ENCODE results near the gene CPEB4. TPM values are rescaled to one million over a fixed set of nuclear protein-coding genes. Genes with fewer than 3 reads are reported as not detected.

CPEB4 gene
- total RNA-seq, 1 experiment from 2014 or later = 27.7 TPM

GRCh38 chr5:174010365-174010764, 122.2 kb downstream of the CPEB4 start:
- Histone ChIP-seq H3K36me3 (ENCODE audit: control insufficient read depth, insufficient read depth, low read length) (no peaks in the 10 kb centered on the region), H3K9me3 (ENCODE audit: control insufficient read depth, insufficient read depth, low read depth, low read length) (no peaks in the 10 kb centered on the region), H3K27me3 (ENCODE audit: control insufficient read depth, insufficient read depth, low read length) (peaks cover 10% of the 10 kb centered on the region; the same call in 1 of the 2 replicates), H3K4me1 (ENCODE audit: control insufficient read depth, insufficient read depth, low read length) (no peaks in the 10 kb centered on the region), H3K27ac (ENCODE audit: low read length) (no peak overlapping the region), H3K4me3 (ENCODE audit: low read depth in 2 of 2, low read length in 2 of 2) (no peak overlapping the region)
- TF ChIP-seq, protein P1, sequence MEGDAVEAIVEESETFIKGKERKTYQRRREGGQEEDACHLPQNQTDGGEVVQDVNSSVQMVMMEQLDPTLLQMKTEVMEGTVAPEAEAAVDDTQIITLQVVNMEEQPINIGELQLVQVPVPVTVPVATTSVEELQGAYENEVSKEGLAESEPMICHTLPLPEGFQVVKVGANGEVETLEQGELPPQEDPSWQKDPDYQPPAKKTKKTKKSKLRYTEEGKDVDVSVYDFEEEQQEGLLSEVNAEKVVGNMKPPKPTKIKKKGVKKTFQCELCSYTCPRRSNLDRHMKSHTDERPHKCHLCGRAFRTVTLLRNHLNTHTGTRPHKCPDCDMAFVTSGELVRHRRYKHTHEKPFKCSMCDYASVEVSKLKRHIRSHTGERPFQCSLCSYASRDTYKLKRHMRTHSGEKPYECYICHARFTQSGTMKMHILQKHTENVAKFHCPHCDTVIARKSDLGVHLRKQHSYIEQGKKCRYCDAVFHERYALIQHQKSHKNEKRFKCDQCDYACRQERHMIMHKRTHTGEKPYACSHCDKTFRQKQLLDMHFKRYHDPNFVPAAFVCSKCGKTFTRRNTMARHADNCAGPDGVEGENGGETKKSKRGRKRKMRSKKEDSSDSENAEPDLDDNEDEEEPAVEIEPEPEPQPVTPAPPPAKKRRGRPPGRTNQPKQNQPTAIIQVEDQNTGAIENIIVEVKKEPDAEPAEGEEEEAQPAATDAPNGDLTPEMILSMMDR (IDR thresholded peaks at IDR 0.05) = no peak
- TF ChIP-seq, protein P2, sequence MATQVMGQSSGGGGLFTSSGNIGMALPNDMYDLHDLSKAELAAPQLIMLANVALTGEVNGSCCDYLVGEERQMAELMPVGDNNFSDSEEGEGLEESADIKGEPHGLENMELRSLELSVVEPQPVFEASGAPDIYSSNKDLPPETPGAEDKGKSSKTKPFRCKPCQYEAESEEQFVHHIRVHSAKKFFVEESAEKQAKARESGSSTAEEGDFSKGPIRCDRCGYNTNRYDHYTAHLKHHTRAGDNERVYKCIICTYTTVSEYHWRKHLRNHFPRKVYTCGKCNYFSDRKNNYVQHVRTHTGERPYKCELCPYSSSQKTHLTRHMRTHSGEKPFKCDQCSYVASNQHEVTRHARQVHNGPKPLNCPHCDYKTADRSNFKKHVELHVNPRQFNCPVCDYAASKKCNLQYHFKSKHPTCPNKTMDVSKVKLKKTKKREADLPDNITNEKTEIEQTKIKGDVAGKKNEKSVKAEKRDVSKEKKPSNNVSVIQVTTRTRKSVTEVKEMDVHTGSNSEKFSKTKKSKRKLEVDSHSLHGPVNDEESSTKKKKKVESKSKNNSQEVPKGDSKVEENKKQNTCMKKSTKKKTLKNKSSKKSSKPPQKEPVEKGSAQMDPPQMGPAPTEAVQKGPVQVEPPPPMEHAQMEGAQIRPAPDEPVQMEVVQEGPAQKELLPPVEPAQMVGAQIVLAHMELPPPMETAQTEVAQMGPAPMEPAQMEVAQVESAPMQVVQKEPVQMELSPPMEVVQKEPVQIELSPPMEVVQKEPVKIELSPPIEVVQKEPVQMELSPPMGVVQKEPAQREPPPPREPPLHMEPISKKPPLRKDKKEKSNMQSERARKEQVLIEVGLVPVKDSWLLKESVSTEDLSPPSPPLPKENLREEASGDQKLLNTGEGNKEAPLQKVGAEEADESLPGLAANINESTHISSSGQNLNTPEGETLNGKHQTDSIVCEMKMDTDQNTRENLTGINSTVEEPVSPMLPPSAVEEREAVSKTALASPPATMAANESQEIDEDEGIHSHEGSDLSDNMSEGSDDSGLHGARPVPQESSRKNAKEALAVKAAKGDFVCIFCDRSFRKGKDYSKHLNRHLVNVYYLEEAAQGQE (IDR thresholded peaks at IDR 0.05; ENCODE audit: insufficient read depth in 1 of 2, low read depth in 2 of 2, low read length in 1 of 2) = no peak
- TF ChIP-seq TCF7L2 (IDR thresholded peaks at IDR 0.05; ENCODE audit: low read depth, low read length) (no peak), SIN3A (IDR thresholded peaks at IDR 0.05; ENCODE audit: borderline replicate concordance, insufficient read depth, low read depth, low read length) (no peak), POLR2AphosphoS5 (IDR thresholded peaks at IDR 0.05; ENCODE audit: low read depth, low read length) (no peak)
- POLR2A ChIA-PET = interaction anchor here (0.6 kb wide), 1 partner anchor 48 kb away, joined by 3 read pairs; no protein-coding TSS in a partner anchor
- CTCF ChIA-PET = interaction anchor here (0.7 kb wide), 1 partner anchor 140 kb away, joined by 6 read pairs; no protein-coding TSS in a partner anchor
- no peak for ATAC-seq
- intact Hi-C loops (cut with micrococcal nuclease; ENCODE audit: unreplicated experiment) = no loop called here
- DNase-seq (ENCODE audit: low read depth, low spot score) = no peak
- in situ Hi-C loops (cut with HindIII; ENCODE audit: low pct_unique_long_range_greater_than_20kb, low sequenced_read_pairs) = no loop called here
- no TSS peak for BruUV-seq (replicated peaks)

DNA sequence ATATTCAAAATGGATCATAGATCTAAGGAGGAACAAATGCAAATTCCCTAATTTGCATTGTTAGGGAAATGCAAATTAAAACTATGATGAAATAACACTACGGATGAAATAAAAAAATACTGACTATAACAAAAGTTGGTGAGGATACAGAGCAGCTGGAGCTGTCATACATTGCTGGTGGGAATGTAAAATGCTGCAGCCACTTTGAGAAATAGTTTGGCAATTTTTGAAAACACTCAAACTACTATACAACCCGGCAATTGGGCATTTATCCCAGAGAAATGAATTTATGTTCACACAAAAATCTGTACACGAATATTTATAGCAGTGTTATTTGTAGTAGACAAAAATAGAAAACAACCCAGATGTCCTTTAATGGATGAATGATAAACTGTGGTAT, 123.3 kb downstream of the CPEB4 start:
- ChIA-PET CTCF (no interaction called here), POLR2A (no interaction called here)
- H3K36me3 ChIP-seq (ENCODE audit: control insufficient read depth, insufficient read depth, low read length) = no peaks in the 10 kb centered on the region
- in situ Hi-C loops (cut with HindIII; ENCODE audit: low pct_unique_long_range_greater_than_20kb, low sequenced_read_pairs) = no loop called here
- TF ChIP-seq, protein P1 (IDR thresholded peaks at IDR 0.05) = no peak
- H3K27ac ChIP-seq (ENCODE audit: low read length) = no peak overlapping the region
- H3K4me1 ChIP-seq (ENCODE audit: control insufficient read depth, insufficient read depth, low read length) = no peaks in the 10 kb centered on the region
- no peak for DNase-seq (ENCODE audit: low read depth, low spot score)
- H3K27me3 ChIP-seq (ENCODE audit: control insufficient read depth, insufficient read depth, low read length) = peaks cover 5% of the 10 kb centered on the region; the same call in 1 of the 2 replicates
- H3K4me3 ChIP-seq (ENCODE audit: low read depth in 2 of 2, low read length in 2 of 2) = no peak overlapping the region
- no peaks in the 10 kb centered on the region for H3K9me3 ChIP-seq (ENCODE audit: control insufficient read depth, insufficient read depth, low read depth, low read length)
- no TSS peak for BruUV-seq (replicated peaks)
- ATAC-seq = no peak
- intact Hi-C loops (cut with micrococcal nuclease; ENCODE audit: unreplicated experiment) = no loop called here

Other genes starting within 250 kb of the CPEB4 start
- not detected for gene C5orf47, start 100.8 kb downstream of the CPEB4 start, total RNA-seq (2021; ENCODE audit: unreplicated experiment)
- gene NSG2, start 157.4 kb downstream of the CPEB4 start, total RNA-seq (2021; ENCODE audit: unreplicated experiment) = not detected

Measured in Panc1 (cell line).